ENCODE results near the gene WWTR1. TPM values are rescaled to one million over a fixed set of nuclear protein-coding genes. Genes with fewer than 3 reads are reported as not detected.

Gene WWTR1
- total RNA-seq, 4 donors from 2014 or later = 40.3 to 80.4 (median 67.6) TPM

- TF ChIP-seq POLR2A (IDR thresholded peaks at IDR 0.05) (no peak), POLR2AphosphoS5 (IDR thresholded peaks at IDR 0.05) (no peak), CTCF (IDR thresholded peaks at IDR 0.05) (no peak), EP300 (IDR thresholded peaks at IDR 0.05; ENCODE audit: low read depth) (no peak)
- Histone ChIP-seq H3K4me1 (peaks cover 0 to 32% (median 5%) of the 10 kb centered on the region in 4 donors), H3K36me3 (no peaks in the 10 kb centered on the region), H3K27me3 (peaks cover 83% of the 10 kb centered on the region), H3K9me3 (no peaks in the 10 kb centered on the region), H3K4me3 (no peak overlapping the region), H3K27ac (no peak overlapping the region)
- intact Hi-C loops (cut with DNase I; ENCODE audit: low total_unique reads) = no loop called here
- in situ Hi-C loops (cut with MboI; ENCODE audit: low pct_ligation_motif_present in 1 of 4, low pct_unique_long_range_greater_than_20kb in 1 of 4, low sequenced_read_pairs in 3 of 4) = no loop called here
- no peak for DNase-seq
- 32 to 58% methylated on average over 2 to 4 of the region's 4 CpGs for WGBS, 2 donors (ENCODE audit: low coverage in 1 of 2)
Observed at GRCh38 chr3:149634072-149634471, 23.8 kb downstream of the WWTR1 start.

- Histone ChIP-seq H3K4me1 (peaks cover 0 to 23% (median 6%) of the 10 kb centered on the region in 4 donors), H3K9me3 (no peaks in the 10 kb centered on the region), H3K36me3 (no peaks in the 10 kb centered on the region), H3K4me3 (no peak overlapping the region), H3K27me3 (peaks cover 71% of the 10 kb centered on the region), H3K27ac (no peak overlapping the region)
- TF ChIP-seq POLR2AphosphoS5 (IDR thresholded peaks at IDR 0.05) (no peak), POLR2A (IDR thresholded peaks at IDR 0.05) (no peak), CTCF (IDR thresholded peaks at IDR 0.05) (no peak), EP300 (IDR thresholded peaks at IDR 0.05; ENCODE audit: low read depth) (no peak)
- in situ Hi-C loops (cut with MboI; ENCODE audit: low pct_ligation_motif_present in 1 of 4, low pct_unique_long_range_greater_than_20kb in 1 of 4, low sequenced_read_pairs in 3 of 4) = no loop called here
- DNase-seq = no peak
- 65 to 83% methylated on average over 5 of the region's 5 CpGs for WGBS, 2 donors (ENCODE audit: low coverage in 1 of 2)
- intact Hi-C loops (cut with DNase I; ENCODE audit: low total_unique reads) = no loop called here
Observed at GRCh38 chr3:149632225-149632624, 25.6 kb downstream of the WWTR1 start.

- intact Hi-C loops (cut with DNase I; ENCODE audit: low total_unique reads) (no loop called here), in situ Hi-C loops (cut with MboI; ENCODE audit: low pct_ligation_motif_present in 1 of 4, low pct_unique_long_range_greater_than_20kb in 1 of 4, low sequenced_read_pairs in 3 of 4) (no loop called here)
- 86 to 100% methylated on average over 1 of the region's 1 CpG for WGBS, 2 donors (ENCODE audit: low coverage in 1 of 2)
- Histone ChIP-seq H3K27ac (no peak overlapping the region), H3K9me3 (no peaks in the 10 kb centered on the region), H3K4me1 (peaks cover 0 to 30% (median 6%) of the 10 kb centered on the region in 4 donors), H3K4me3 (no peak overlapping the region), H3K36me3 (no peaks in the 10 kb centered on the region), H3K27me3 (peaks cover 68% of the 10 kb centered on the region)
- DNase-seq = no peak
- TF ChIP-seq POLR2A (IDR thresholded peaks at IDR 0.05) (no peak), CTCF (IDR thresholded peaks at IDR 0.05) (no peak), EP300 (IDR thresholded peaks at IDR 0.05; ENCODE audit: low read depth) (no peak), POLR2AphosphoS5 (IDR thresholded peaks at IDR 0.05) (no peak)
Observed at GRCh38 chr3:149630806-149631205, 27.0 kb downstream of the WWTR1 start.

GRCh38 chr3:149628957-149629670, 28.7 kb downstream of the WWTR1 start:
- in situ Hi-C loops (cut with MboI; ENCODE audit: low pct_ligation_motif_present in 1 of 4, low pct_unique_long_range_greater_than_20kb in 1 of 4, low sequenced_read_pairs in 3 of 4) (no loop called here), intact Hi-C loops (cut with DNase I; ENCODE audit: low total_unique reads) (no loop called here)
- DNase-seq = no peak
- H3K4me3 ChIP-seq = no peak overlapping the region
- H3K4me1 ChIP-seq = peaks cover 0 to 23% (median 2%) of the 10 kb centered on the region in 4 donors
- no peaks in the 10 kb centered on the region for H3K36me3 ChIP-seq
- H3K27me3 ChIP-seq = peaks cover 54% of the 10 kb centered on the region
- TF ChIP-seq CTCF (IDR thresholded peaks at IDR 0.05) (no peak), POLR2AphosphoS5 (IDR thresholded peaks at IDR 0.05) (no peak), EP300 (IDR thresholded peaks at IDR 0.05; ENCODE audit: low read depth) (no peak), POLR2A (IDR thresholded peaks at IDR 0.05) (no peak)
- 66 to 73% methylated on average over 5 to 6 of the region's 6 CpGs for WGBS, 2 donors (ENCODE audit: low coverage in 1 of 2)
- H3K9me3 ChIP-seq = no peaks in the 10 kb centered on the region
- peak overlapping the region in 2 of 4 donors; percentile 14 to 27 for H3K27ac ChIP-seq
